HG02678 (cell line): ENCODE measurements around the gene CLTCL1.
"Not testable (repeated sequence)": the region's sequence is repeated elsewhere in the genome, so short reads cannot be mapped to it uniquely, and the experiment has no call there.

Experiments
- ATAC-seq: cut with Tn5 transposase; IDR thresholded peaks from one replicate; pipeline ENCODE4 v1.9.1; 2021; ENCODE audit warnings: mild to moderate bottlenecking, moderate library complexity; ENCODE audit not compliant: unreplicated experiment

Gene CLTCL1

GRCh38 chr22:19177164-19178064 is 114.1 kb downstream of the CLTCL1 start:
- ATAC-seq: no peak

- ATAC-seq: no peak
These were observed 114.8 kb downstream of the CLTCL1 start for GRCh38 chr22:19176732-19177131.

GRCh38 chr22:19176175-19176643 is 115.3 kb downstream of the CLTCL1 start:
- ATAC-seq: no peak

- ATAC-seq: no peak
These were observed 115.8 kb downstream of the CLTCL1 start for GRCh38 chr22:19175602-19176174.

GRCh38 chr22:19175026-19175601 is 116.4 kb downstream of the CLTCL1 start:
- ATAC-seq: no peak

GRCh38 chr22:19174106-19175025 is 117.2 kb downstream of the CLTCL1 start:
- ATAC-seq: no peak

- no peak for ATAC-seq
These were observed 118.2 kb downstream of the CLTCL1 start for GRCh38 chr22:19173047-19174035.

- no peak for ATAC-seq
These were observed 119.1 kb downstream of the CLTCL1 start for GRCh38 chr22:19172213-19173046.

GRCh38 chr22:19169947-19170318 is 121.6 kb downstream of the CLTCL1 start:
- no peak for ATAC-seq

GRCh38 chr22:19169002-19169946 is 122.2 kb downstream of the CLTCL1 start:
- ATAC-seq: no peak

- no peak for ATAC-seq
These were observed 123.2 kb downstream of the CLTCL1 start for GRCh38 chr22:19168088-19168890.

GRCh38 chr22:19167106-19167869 is 124.2 kb downstream of the CLTCL1 start:
- ATAC-seq: no peak

GRCh38 chr22:19166421-19166820 is 125.1 kb downstream of the CLTCL1 start:
- ATAC-seq: no peak

- ATAC-seq: no peak
These were observed 127.1 kb downstream of the CLTCL1 start for GRCh38 chr22:19164425-19164824.

GRCh38 chr22:19158649-19159048 is 132.9 kb downstream of the CLTCL1 start:
- not testable (repeated sequence) for ATAC-seq

- not testable (repeated sequence) for ATAC-seq
These were observed 135.4 kb downstream of the CLTCL1 start for GRCh38 chr22:19156109-19156508.
